HUES64 (cell line): ENCODE measurements around the gene MN1.

Source experiments
- H3K27ac ChIP-seq: 2 replicates; pipeline ENCODE4 v1.7.0; 2013; ENCODE audit warnings: low read depth, low read length, inconsistent platforms
- H3K27me3 ChIP-seq: 2 replicates; pipeline ENCODE4 v1.6.1; 2013; ENCODE audit warnings: mild to moderate bottlenecking, low read length; ENCODE audit not compliant: insufficient read depth
- H3K36me3 ChIP-seq: 2 replicates; pipeline ENCODE4 v1.6.1; 2013; ENCODE audit warnings: mild to moderate bottlenecking, low read length; ENCODE audit not compliant: insufficient read depth
- H3K4me1 ChIP-seq: 2 replicates; pipeline ENCODE4 v1.6.1; 2013; ENCODE audit warnings: mild to moderate bottlenecking, low read length, moderate library complexity; ENCODE audit not compliant: insufficient read depth
- H3K4me3 ChIP-seq: 2 replicates; pipeline ENCODE4 v1.5.1; 2013; ENCODE audit warnings: mild to moderate bottlenecking, low read length, moderate library complexity
- H3K9ac ChIP-seq: 2 replicates; pipeline ENCODE4 v1.6.1; 2013; ENCODE audit warnings: mild to moderate bottlenecking, low read depth, low read length
- H3K9me3 ChIP-seq: 2 replicates; pipeline ENCODE4 v1.6.1; 2013; ENCODE audit warnings: low read depth, low read length; ENCODE audit not compliant: insufficient read depth
- WGBS: fragments of 150-250, 120-280 bp; methylation state at CpG from one replicate; pipeline ENCODE4 v1.1.7; 2013; ENCODE audit warnings: missing lambda C conversion rate; 5-methylcytosine and 5-hydroxymethylcytosine counted together

The MN1 gene

GRCh38 chr22:27791159-27791858 is 10.2 kb downstream of the MN1 start:
- no peak overlapping the region for H3K4me3 ChIP-seq
- H3K4me1 ChIP-seq = peaks cover 55% of the 10 kb centered on the region
- WGBS = 61% methylated on average over 14 of the region's 17 CpGs
- H3K27me3 ChIP-seq = peaks cover 22% of the 10 kb centered on the region
- H3K9ac ChIP-seq = no peak overlapping the region
- no peaks in the 10 kb centered on the region; the same call in 1 of the 2 replicates for H3K36me3 ChIP-seq
- no peak overlapping the region for H3K27ac ChIP-seq
- no peaks in the 10 kb centered on the region for H3K9me3 ChIP-seq

- WGBS = 45% methylated on average over 25 of the region's 25 CpGs
- Histone ChIP-seq H3K4me1 (peaks cover 60% of the 10 kb centered on the region), H3K27me3 (peaks cover 14% of the 10 kb centered on the region), H3K27ac (peak overlapping the region; percentile 28; the same call in 1 of the 2 replicates), H3K36me3 (no peaks in the 10 kb centered on the region; the same call in 1 of the 2 replicates), H3K9me3 (no peaks in the 10 kb centered on the region), H3K4me3 (no peak overlapping the region; the same call in 1 of the 2 replicates), H3K9ac (no peak overlapping the region)
These were observed 11.0 kb downstream of the MN1 start for GRCh38 chr22:27790376-27791158.

- no peaks in the 10 kb centered on the region; the same call in 1 of the 2 replicates for H3K36me3 ChIP-seq
- H3K9ac ChIP-seq = no peak overlapping the region
- no peaks in the 10 kb centered on the region for H3K9me3 ChIP-seq
- H3K27me3 ChIP-seq = peaks cover 10% of the 10 kb centered on the region
- WGBS = 90% methylated on average over 20 of the region's 20 CpGs
- peaks cover 59% of the 10 kb centered on the region for H3K4me1 ChIP-seq
- H3K4me3 ChIP-seq = no peak overlapping the region
- H3K27ac ChIP-seq = no peak overlapping the region
These were observed 12.9 kb downstream of the MN1 start for GRCh38 chr22:27788500-27789288.

GRCh38 chr22:27786965-27787364 is 14.6 kb downstream of the MN1 start:
- peaks cover 46% of the 10 kb centered on the region for H3K4me1 ChIP-seq
- 94% methylated on average over 13 of the region's 13 CpGs for WGBS
- H3K27ac ChIP-seq = no peak overlapping the region
- no peaks in the 10 kb centered on the region for H3K9me3 ChIP-seq
- no peak overlapping the region for H3K9ac ChIP-seq
- no peak overlapping the region for H3K4me3 ChIP-seq
- no peaks in the 10 kb centered on the region for H3K36me3 ChIP-seq
- H3K27me3 ChIP-seq = peaks cover 6% of the 10 kb centered on the region; the same call in 1 of the 2 replicates

- H3K27ac ChIP-seq = peak overlapping the region; percentile 34; the same call in 1 of the 2 replicates
- WGBS = 71% methylated on average over 14 of the region's 14 CpGs
These were observed 15.1 kb downstream of the MN1 start for GRCh38 chr22:27786291-27786932.

GRCh38 chr22:27785831-27786230 is 15.7 kb downstream of the MN1 start:
- H3K27me3 ChIP-seq = peaks cover under 1% of the 10 kb centered on the region; the same call in 1 of the 2 replicates
- no peak overlapping the region for H3K9ac ChIP-seq
- WGBS = 75% methylated on average over 12 of the region's 12 CpGs
- peaks cover 35% of the 10 kb centered on the region for H3K4me1 ChIP-seq
- no peaks in the 10 kb centered on the region for H3K9me3 ChIP-seq
- H3K36me3 ChIP-seq = no peaks in the 10 kb centered on the region
- no peak overlapping the region for H3K4me3 ChIP-seq
- H3K27ac ChIP-seq = peak overlapping the region; percentile 34; the same call in 1 of the 2 replicates

More at GRCh38 chr22:27786291-27786932, 15.1 kb downstream of the MN1 start:
- H3K9me3 ChIP-seq = no peaks in the 10 kb centered on the region
- H3K36me3 ChIP-seq = no peaks in the 10 kb centered on the region
- H3K9ac ChIP-seq = no peak overlapping the region
- H3K4me3 ChIP-seq = no peak overlapping the region
- H3K27me3 ChIP-seq = peaks cover 6% of the 10 kb centered on the region; the same call in 1 of the 2 replicates
- peaks cover 40% of the 10 kb centered on the region for H3K4me1 ChIP-seq

- 78% methylated on average over 6 of the region's 6 CpGs for WGBS
- Histone ChIP-seq H3K9ac (no peak overlapping the region), H3K27me3 (no peaks in the 10 kb centered on the region), H3K4me1 (peaks cover 37% of the 10 kb centered on the region), H3K27ac (no peak overlapping the region), H3K9me3 (no peaks in the 10 kb centered on the region), H3K36me3 (no peaks in the 10 kb centered on the region), H3K4me3 (no peak overlapping the region)
These were observed 17.5 kb downstream of the MN1 start for GRCh38 chr22:27784120-27784475.

- Histone ChIP-seq H3K9me3 (no peaks in the 10 kb centered on the region), H3K27ac (no peak overlapping the region), H3K4me3 (no peak overlapping the region), H3K4me1 (peaks cover 37% of the 10 kb centered on the region), H3K27me3 (no peaks in the 10 kb centered on the region), H3K36me3 (no peaks in the 10 kb centered on the region), H3K9ac (no peak overlapping the region)
- 88% methylated on average over 13 of the region's 13 CpGs for WGBS
These were observed 18.0 kb downstream of the MN1 start for GRCh38 chr22:27783436-27784119.

- no peak overlapping the region for H3K9ac ChIP-seq
- H3K9me3 ChIP-seq = no peaks in the 10 kb centered on the region
- H3K36me3 ChIP-seq = no peaks in the 10 kb centered on the region
- H3K4me3 ChIP-seq = no peak overlapping the region
- H3K27ac ChIP-seq = no peak overlapping the region
- H3K4me1 ChIP-seq = peaks cover 42% of the 10 kb centered on the region
- 91% methylated on average over 13 of the region's 13 CpGs for WGBS
- no peaks in the 10 kb centered on the region for H3K27me3 ChIP-seq
These were observed 19.5 kb downstream of the MN1 start for GRCh38 chr22:27782088-27782487.

- WGBS = 37% methylated on average over 9 of the region's 9 CpGs
- Histone ChIP-seq H3K36me3 (no peaks in the 10 kb centered on the region), H3K9me3 (no peaks in the 10 kb centered on the region), H3K4me1 (peaks cover 50% of the 10 kb centered on the region), H3K27me3 (no peaks in the 10 kb centered on the region), H3K4me3 (no peak overlapping the region), H3K9ac (no peak overlapping the region), H3K27ac (peak overlapping the region; percentile 57; the same call in 1 of the 2 replicates)
These were observed 21.4 kb downstream of the MN1 start for GRCh38 chr22:27780161-27780575.
